Kidney capillary endothelial cell (primary cell): ENCODE results near the gene CDK18.

Source experiments
- DNase-seq: peaks from one replicate; pipeline ENCODE4 v3.0.0-alpha.2; 2018; ENCODE audit warnings: low spot score

CDK18 gene

GRCh38 chr1:205505076-205505729 is 734 bp downstream of the CDK18 start:
- DNase-seq, result no peak

- no peak for DNase-seq
Measured at GRCh38 chr1:205505791-205506190, 1.3 kb downstream of the CDK18 start.

- no peak for DNase-seq
Measured at GRCh38 chr1:205506409-205507200, 2.1 kb downstream of the CDK18 start.

DNA sequence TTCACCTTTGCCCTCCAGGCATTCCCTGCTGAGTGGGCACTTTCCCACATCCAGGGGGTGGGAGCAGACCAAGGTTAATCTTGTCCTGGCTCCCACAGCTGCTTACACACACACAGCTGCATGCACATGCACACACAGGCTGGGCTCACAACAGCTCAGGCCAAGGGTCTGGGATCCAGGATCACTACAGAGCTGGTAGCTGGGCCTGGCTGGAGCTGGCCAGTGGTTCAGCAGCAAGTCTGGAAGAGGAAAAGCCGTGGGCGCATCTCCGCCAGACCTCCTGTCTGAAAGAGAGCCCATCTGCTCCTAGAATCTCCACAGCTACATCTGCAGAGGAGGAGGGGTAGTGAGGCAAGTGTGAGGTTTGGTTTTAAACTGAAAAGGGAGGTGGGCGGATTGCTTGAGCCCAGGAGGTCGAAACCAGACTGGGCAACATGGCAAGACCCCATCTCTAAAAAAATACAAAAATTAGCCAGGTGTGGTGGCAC is 3.8 kb downstream of the CDK18 start:
- no peak for DNase-seq

GRCh38 chr1:205510308-205510950 is 6.0 kb downstream of the CDK18 start:
- no peak for DNase-seq

GRCh38 chr1:205510951-205511330 is 6.5 kb downstream of the CDK18 start:
- no peak for DNase-seq

GRCh38 chr1:205512059-205513045 is 7.9 kb downstream of the CDK18 start:
- DNase-seq, result no peak

DNA sequence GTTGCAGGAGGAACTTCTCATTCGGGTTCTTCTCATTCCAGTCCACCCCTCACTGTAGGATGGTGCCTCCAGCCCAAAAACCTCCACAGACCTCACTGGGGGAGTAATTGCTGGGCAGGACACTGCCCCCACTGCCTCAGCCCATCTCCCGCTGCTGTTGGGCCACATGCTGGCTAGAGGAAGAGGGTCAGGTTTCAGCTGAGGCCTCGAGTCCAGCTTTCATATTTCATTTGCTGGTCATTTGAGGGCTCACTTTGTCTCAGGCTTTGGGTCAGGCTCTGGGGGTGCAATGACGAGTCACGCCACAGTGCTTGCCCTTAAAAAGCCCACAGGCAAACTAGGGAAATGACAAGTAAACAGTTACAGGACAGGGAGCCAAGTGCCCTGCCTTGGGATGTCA is 9.3 kb downstream of the CDK18 start:
- DNase-seq, result no peak

DNA sequence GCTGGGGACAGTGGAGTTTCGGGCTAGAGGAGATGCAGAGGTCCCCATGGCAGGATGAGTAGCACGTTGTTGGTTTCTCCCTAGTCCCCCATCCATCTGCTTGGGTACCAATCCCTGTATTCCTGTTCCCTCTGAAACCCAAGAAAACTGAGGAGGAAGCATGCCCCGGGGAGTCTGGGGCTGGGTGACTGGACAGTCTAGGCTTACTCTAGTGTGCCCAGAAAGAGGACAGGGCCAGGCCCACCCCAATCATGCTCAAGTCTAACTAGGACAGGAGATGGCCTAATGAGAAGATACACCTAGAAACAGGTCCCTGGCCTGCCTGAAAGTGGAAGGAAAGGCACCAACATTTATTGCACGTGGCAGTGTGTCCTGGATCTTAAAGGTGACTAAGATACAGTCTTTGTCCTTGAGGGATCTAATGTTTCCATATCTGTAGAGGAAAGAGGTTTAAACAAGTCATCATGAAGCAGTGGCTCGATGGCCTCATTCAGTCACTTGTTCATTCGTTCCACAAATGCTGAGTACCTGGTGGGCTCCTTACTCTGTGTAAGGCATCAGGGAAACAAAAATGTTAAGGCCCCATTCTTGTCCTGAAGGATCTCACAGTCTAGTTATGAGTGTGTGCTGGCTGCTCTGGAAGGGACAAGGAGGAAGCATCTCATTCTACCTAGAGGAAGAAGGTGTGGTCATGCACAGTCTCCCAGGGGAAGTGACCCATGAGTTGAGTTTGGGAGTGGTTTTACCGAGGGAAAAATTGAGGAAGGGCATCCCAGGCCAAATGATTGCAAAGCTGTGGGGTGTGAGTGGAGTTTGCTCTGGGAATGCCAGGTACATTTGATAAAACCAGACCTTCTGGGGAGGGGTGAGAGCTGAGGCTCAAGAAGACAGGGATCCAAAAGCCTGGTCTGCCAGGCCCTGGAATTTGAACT is 10.0 kb downstream of the CDK18 start:
- DNase-seq, result no peak

DNA sequence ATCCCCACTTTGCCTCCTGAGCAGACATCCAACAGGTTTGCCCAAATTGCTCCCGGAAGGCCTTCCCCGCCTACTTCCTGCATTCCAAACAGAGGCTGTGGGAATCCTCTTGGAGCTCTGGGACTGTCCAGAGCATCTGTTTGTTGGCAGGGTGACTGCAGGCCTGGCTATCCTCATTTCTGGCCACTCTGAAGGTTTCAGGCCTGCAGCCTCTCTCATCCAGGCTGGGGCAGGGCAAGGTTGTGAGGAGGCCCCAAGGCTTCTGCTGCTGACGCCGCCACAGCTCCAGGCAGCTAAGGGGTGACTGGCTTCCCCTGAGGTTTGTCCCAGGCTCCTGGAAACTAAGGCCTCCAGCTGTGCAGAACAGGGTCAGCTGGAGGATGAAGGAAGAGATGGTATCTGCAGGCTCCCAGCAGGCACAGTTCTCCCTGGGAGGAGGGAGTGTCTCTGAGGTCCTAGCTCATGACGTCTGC is 11.3 kb downstream of the CDK18 start:
- no peak for DNase-seq

- DNase-seq, result no peak
Measured at GRCh38 chr1:205516362-205516761, 11.9 kb downstream of the CDK18 start.

DNA sequence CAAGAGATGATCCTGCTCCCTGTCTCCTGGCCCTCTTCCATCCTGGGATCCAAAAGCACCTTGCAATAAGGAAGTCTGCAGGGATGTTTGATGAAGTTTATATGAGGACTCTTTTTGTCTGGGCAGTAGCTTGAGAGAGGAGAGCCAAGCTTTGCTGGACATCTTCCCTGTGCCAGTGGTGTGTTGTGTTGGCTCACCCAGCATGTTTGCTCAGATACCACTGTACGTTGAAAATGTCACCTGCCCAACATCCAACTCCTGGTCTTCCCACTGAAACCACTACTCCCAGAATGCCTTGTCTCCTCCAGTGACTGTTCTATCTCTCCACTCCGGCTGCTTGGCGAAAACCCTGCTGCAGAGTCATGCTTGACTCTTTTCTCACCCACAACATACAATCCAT is 12.8 kb downstream of the CDK18 start:
- DNase-seq, result no peak

GRCh38 chr1:205517763-205518162 is 13.3 kb downstream of the CDK18 start:
- DNase-seq, result no peak

GRCh38 chr1:205518661-205519540 is 14.4 kb downstream of the CDK18 start:
- no peak for DNase-seq

DNA sequence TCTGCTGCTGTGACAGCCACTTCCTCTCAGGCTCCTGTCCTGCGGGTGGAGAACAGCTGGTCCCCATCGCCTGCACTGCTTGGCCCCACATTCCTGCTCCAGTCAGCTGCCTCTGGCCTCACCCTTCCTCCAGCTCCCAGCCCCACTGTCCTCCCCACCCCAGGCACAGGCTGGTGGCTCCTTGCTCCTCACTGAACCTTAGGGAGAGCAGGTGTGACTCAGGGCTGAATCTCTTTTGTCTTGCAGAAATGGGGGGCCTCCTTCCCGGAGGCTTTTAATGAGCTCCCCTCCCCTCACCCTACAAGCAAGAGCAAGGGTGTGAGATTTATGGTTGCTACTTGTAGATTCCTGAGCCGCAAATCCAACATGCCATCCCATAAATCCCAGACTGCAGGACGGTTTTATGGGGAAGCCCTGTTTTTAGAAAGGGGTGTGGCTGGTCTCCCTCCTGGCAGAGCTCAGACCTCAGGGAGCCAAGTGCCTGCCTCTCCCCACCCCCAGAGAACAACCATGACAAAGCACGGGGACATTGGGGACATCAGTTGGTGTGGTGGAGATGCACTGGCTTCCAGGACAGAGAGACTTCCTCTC is 15.2 kb downstream of the CDK18 start:
- DNase-seq, result no peak

GRCh38 chr1:205520709-205521108 is 16.2 kb downstream of the CDK18 start:
- DNase-seq, result no peak

- no peak for DNase-seq
Measured at GRCh38 chr1:205521686-205522085, 17.2 kb downstream of the CDK18 start.

GRCh38 chr1:205522692-205523091 is 18.2 kb downstream of the CDK18 start:
- DNase-seq, result no peak

DNA sequence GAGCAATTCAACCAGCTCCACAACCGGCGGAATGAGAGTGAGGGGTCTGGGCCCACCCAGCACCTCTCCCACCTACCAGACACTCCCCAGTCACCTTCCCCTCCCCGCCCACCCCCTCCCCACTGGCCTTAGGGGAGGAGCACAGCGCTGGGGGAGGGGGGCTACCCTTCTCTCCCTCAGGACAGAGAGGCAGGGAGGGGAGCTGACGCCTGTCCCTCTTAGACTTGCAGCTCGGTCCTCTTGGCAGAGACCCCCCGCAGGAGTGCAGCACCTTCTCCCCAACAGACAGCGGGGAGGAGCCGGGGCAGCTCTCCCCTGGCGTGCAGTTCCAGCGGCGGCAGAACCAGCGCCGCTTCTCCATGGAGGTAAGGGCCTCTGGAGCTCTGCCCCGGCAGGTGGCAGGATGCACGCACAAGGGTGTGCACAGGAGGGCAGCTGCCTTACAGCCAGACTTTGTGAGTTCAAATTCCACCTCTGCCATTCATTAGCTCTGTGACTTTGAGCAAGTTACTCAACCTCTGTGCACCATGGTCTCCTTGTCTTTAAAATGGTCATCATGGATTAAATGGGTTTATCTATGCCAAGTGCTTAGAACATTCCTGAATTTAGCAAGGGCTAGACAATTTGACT is 18.9 kb downstream of the CDK18 start:
- no peak for DNase-seq
